Activated T-cell treated with anti-CD3 and anti-CD28 coated beads, Interleukin-2, amount 50 U/mL, for 4 hours (primary cell): Measurements from ENCODE around the gene CNTN2. TPM values are rescaled to one million over a fixed set of nuclear protein-coding genes. Genes with fewer than 3 reads are reported as not detected.

ENCODE experiments used
- ATAC-seq, 2 donors: fragments of 200-7000 bp; cut with Tn5 transposase; one replicate each; pipeline ENCODE4 v1.10.0; 2021
- DNase-seq: peaks from one replicate; pipeline ENCODE4 v3.0.0-alpha.2; 2020
- H3K27me3 Mint-ChIP-seq: one replicate; pipeline ENCODE4 v1.8.0; 2021; ENCODE audit warnings: low read depth, mixed read lengths
- H3K36me3 Mint-ChIP-seq: one replicate; pipeline ENCODE4 v1.8.0; 2022; ENCODE audit warnings: mixed read lengths; ENCODE audit not compliant: insufficient read depth
- H3K4me1 Mint-ChIP-seq: one replicate; pipeline ENCODE4 v1.8.0; 2021; ENCODE audit warnings: low read depth, mixed read lengths
- H3K4me3 Mint-ChIP-seq: one replicate; pipeline ENCODE4 v1.8.0; 2021; ENCODE audit warnings: mild to moderate bottlenecking, moderate library complexity, mixed read lengths
- H3K9me3 Mint-ChIP-seq: one replicate; pipeline ENCODE4 v1.8.0; 2021; ENCODE audit warnings: mixed read lengths
- total RNA-seq, 3 donors: library from RNA; stranded (reverse); gene quantifications; one replicate each; pipeline ENCODE4 v1.2.1, GENCODE V29; 2021

CNTN2 gene
- total RNA-seq, 3 donors from 2014 or later = not detected

DNA sequence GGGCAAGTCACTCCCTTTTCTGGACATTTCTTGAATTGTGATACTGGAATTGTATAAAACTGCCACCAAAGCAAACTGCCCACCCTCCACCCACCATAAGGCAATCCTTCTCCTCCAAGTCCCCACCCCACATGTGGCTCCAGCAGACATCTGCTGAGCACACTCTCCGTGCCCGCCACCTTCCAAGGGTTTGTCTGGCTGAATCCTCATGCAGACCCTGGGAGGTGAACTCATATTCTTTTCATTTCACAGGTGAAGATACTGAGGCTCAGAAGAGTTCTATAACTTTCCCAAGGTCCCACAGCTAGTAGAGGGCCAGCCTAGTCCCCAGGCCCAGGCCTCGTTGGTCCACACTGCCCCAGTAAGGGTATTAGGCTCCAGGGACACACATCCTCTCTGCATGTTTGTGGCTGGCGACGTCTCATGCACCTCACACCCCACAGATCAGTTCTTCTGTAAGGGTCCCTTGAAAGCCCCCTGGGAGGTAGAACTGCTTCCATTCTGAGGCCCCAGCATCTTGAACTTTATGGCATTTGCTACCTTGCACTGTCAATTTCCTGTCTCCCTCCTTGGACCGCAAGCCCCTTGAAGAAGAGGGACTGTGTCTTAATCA is 14.1 kb downstream of the CNTN2 start:
- H3K4me3 Mint-ChIP-seq = no peak overlapping the region
- H3K27me3 Mint-ChIP-seq = peaks cover 6% of the 10 kb centered on the region
- H3K9me3 Mint-ChIP-seq = no peaks in the 10 kb centered on the region
- no peak for DNase-seq
- no peaks in the 10 kb centered on the region for H3K36me3 Mint-ChIP-seq
- no peak for ATAC-seq
- H3K4me1 Mint-ChIP-seq = no peaks in the 10 kb centered on the region

DNA sequence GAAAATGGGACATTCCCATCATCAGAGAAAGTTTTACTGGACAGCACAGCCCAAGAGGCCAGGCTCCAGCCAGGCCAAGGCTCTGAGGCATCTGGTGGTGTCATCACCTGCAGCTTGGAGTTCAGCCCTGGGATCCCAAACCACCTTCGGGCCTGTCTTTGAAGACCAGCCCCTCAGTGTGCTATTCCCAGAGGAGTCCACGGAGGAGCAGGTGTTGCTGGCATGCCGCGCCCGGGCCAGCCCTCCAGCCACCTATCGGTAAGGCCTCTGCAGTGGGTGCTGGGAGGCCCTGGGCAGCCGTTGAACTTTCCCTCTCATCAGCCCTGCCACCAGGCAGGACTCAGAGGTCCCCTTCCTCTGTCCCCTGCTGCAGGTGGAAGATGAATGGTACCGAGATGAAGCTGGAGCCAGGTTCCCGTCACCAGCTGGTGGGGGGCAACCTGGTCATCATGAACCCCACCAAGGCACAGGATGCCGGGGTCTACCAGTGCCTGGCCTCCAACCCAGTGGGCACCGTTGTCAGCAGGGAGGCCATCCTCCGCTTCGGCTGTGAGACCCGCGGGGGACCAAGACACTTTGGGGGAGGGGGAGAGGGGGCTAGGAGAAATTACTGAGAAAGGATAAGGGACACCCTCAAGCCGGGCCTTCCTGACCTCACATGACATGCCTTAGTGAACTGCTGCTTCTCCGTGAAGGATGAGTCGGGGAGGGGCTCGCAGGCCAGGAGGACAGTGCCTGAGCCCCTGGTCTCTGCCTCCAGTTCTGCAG is 15.0 kb downstream of the CNTN2 start:
- Mint-ChIP-seq H3K9me3 (no peaks in the 10 kb centered on the region), H3K4me1 (no peaks in the 10 kb centered on the region), H3K27me3 (peaks cover 6% of the 10 kb centered on the region), H3K36me3 (no peaks in the 10 kb centered on the region), H3K4me3 (no peak overlapping the region)
- no peak for DNase-seq
- no peak for ATAC-seq

DNA sequence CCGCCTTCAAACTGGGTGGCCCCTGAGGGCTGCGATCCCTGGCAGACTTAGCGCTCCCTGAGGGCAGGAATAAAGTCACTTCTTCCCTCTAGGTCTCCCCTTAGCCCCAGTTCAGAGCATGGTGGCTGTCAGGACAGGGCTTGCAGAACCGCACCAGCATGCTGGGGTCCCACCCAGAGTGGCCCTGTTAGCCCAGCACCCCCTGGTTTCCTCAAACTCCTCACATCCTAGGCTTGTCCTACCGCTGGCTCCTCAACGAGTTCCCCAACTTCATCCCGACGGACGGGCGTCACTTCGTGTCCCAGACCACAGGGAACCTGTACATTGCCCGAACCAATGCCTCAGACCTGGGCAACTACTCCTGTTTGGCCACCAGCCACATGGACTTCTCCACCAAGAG is 15.8 kb downstream of the CNTN2 start:
- H3K36me3 Mint-ChIP-seq = no peaks in the 10 kb centered on the region
- ATAC-seq (no peak), DNase-seq (no peak)
- H3K27me3 Mint-ChIP-seq = peaks cover 4% of the 10 kb centered on the region
- no peak overlapping the region for H3K4me3 Mint-ChIP-seq
- H3K4me1 Mint-ChIP-seq = no peaks in the 10 kb centered on the region
- no peaks in the 10 kb centered on the region for H3K9me3 Mint-ChIP-seq

DNA sequence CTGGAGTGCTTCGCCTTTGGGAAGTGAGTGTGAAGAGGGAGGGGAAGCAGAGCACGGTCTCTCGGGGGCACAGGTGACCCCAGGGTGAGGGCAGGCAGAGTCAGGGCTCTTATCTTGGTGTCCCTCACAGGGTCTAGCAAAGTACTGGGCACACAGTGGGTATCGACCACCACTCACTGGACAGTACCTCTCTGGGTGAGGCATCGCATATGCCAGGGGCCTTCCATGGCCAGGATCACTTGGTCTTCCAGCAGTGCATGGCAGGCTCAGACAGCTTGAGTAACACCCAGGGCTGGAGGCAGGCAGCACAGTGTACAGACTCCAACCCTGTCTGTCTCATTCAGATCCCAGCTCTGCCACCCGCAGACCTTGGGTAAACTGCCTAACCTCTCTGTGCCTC is 16.6 kb downstream of the CNTN2 start:
- peak in 1 of 2 donors; percentile 21 for ATAC-seq
- Mint-ChIP-seq H3K4me1 (no peaks in the 10 kb centered on the region), H3K27me3 (peaks cover 4% of the 10 kb centered on the region), H3K4me3 (no peak overlapping the region), H3K9me3 (no peaks in the 10 kb centered on the region), H3K36me3 (no peaks in the 10 kb centered on the region)
- DNase-seq = no peak

DNA sequence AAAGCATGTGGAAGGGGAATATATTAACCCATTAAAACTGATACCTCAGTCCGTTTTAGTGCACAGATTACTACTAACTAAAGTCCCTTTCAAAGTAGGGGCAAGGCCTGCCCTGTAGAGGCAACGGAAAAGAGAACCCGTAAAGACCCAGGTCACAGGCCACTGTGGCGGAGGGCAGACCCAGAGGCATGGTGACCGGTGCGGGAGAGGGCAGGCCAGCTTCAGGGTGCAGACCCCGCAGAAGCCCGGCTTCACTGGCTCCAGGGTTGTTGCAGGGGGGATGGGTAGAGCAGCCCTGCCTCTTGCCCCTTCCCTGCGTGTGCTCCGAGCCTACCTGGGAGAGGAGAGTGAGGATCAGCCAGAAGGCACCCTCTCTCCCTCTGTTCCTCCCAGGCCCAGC is 17.7 kb downstream of the CNTN2 start:
- Mint-ChIP-seq H3K36me3 (no peaks in the 10 kb centered on the region), H3K4me3 (no peak overlapping the region), H3K4me1 (no peaks in the 10 kb centered on the region), H3K27me3 (no peaks in the 10 kb centered on the region), H3K9me3 (no peaks in the 10 kb centered on the region)
- ATAC-seq (no peak), DNase-seq (no peak)

DNA sequence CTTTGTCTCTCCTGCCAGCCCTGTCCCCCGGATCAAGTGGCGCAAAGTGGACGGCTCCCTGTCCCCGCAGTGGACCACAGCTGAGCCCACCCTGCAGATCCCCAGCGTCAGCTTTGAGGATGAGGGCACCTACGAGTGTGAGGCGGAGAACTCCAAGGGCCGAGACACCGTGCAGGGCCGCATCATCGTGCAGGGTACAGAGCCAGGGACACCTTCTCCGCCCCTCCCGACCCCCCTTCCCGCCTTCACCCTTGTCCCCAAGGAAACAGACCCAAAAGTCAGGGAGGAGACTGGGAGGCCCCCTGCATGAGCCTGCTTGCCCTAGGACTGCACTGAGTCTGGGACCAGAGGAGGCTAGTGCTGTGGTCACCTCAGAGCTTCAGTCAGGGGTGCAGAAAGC is 18.2 kb downstream of the CNTN2 start:
- Mint-ChIP-seq H3K9me3 (no peaks in the 10 kb centered on the region), H3K36me3 (no peaks in the 10 kb centered on the region), H3K4me1 (no peaks in the 10 kb centered on the region), H3K27me3 (no peaks in the 10 kb centered on the region), H3K4me3 (no peak overlapping the region)
- DNase-seq (no peak), ATAC-seq (no peak)

DNA sequence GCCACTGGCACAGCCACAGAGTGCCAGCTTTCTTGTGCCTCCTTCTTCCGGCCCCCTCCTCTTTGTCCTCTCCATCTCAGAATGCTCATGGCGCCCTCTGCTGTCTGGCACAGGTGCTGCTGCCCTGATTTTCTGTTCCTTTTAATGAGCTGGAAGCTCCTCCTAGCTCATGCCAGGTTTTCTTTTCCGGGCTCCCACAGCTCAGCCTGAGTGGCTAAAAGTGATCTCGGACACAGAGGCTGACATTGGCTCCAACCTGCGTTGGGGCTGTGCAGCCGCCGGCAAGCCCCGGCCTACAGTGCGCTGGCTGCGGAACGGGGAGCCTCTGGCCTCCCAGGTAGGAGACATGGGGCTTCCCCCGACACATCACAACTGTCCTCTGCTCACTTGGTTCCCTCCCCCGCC is 18.7 kb downstream of the CNTN2 start:
- no peaks in the 10 kb centered on the region for H3K36me3 Mint-ChIP-seq
- DNase-seq (peak; percentile 58), ATAC-seq (peak; percentile 63 to 69)
- no peaks in the 10 kb centered on the region for H3K9me3 Mint-ChIP-seq
- no peaks in the 10 kb centered on the region for H3K27me3 Mint-ChIP-seq
- no peak overlapping the region for H3K4me3 Mint-ChIP-seq
- no peaks in the 10 kb centered on the region for H3K4me1 Mint-ChIP-seq

DNA sequence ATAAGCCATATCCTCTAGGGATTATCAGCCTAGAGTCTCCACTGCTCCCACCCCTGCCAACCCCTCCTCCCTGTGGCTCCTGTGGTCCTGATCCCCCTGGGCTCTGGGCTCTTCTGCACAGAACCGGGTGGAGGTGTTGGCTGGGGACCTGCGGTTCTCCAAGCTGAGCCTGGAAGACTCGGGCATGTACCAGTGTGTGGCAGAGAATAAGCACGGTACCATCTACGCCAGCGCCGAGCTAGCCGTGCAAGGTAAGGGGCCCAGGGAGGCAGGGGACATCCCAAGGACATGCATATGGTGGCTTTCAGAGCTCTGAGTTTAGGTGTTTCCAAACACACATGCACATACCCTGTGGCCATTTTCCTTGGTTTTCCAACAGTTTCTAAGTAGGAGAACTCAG is 19.3 kb downstream of the CNTN2 start:
- Mint-ChIP-seq H3K36me3 (no peaks in the 10 kb centered on the region), H3K27me3 (no peaks in the 10 kb centered on the region), H3K4me3 (no peak overlapping the region), H3K4me1 (no peaks in the 10 kb centered on the region), H3K9me3 (no peaks in the 10 kb centered on the region)
- ATAC-seq (no peak), DNase-seq (no peak)

DNA sequence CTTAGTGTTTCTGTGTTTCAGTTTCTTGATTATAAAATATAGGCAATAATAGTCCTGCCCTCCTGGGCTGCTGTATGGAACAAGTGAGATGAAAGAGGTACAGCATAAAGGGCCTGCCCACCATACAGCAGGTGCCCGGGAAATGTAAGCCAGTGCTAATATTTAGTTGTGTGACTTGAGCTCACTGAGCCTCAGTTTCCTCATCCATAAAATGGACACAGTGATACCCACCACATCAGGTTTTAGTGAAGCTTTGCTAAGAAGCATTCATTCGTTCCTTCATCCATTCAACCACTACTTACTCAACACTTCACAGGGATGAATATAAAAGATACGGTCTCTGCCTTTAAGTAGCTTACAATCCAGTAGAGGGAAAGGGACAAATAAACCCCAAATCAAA is 19.9 kb downstream of the CNTN2 start:
- no peak for DNase-seq
- H3K27me3 Mint-ChIP-seq = no peaks in the 10 kb centered on the region
- H3K4me1 Mint-ChIP-seq = no peaks in the 10 kb centered on the region

DNA sequence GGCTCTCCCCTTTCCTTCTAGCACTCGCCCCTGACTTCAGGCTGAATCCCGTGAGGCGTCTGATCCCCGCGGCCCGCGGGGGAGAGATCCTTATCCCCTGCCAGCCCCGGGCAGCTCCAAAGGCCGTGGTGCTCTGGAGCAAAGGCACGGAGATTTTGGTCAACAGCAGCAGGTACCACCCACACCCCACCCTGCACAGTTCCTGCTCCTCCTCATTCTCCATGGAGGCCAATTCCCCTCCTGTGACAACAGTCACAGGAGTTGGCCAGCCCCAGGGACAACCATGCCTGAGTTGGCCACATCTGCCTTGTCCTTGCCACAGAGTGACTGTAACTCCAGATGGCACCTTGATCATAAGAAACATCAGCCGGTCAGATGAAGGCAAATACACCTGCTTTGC is 21.3 kb downstream of the CNTN2 start:
- Mint-ChIP-seq H3K27me3 (no peaks in the 10 kb centered on the region), H3K9me3 (no peaks in the 10 kb centered on the region), H3K36me3 (no peaks in the 10 kb centered on the region), H3K4me3 (no peak overlapping the region), H3K4me1 (no peaks in the 10 kb centered on the region)
- DNase-seq (no peak), ATAC-seq (no peak)

More for the DNA sequence above, 19.9 kb downstream of the CNTN2 start:
- ATAC-seq = no peak
- no peaks in the 10 kb centered on the region for H3K9me3 Mint-ChIP-seq
- no peak overlapping the region for H3K4me3 Mint-ChIP-seq
- no peaks in the 10 kb centered on the region for H3K36me3 Mint-ChIP-seq

DNA sequence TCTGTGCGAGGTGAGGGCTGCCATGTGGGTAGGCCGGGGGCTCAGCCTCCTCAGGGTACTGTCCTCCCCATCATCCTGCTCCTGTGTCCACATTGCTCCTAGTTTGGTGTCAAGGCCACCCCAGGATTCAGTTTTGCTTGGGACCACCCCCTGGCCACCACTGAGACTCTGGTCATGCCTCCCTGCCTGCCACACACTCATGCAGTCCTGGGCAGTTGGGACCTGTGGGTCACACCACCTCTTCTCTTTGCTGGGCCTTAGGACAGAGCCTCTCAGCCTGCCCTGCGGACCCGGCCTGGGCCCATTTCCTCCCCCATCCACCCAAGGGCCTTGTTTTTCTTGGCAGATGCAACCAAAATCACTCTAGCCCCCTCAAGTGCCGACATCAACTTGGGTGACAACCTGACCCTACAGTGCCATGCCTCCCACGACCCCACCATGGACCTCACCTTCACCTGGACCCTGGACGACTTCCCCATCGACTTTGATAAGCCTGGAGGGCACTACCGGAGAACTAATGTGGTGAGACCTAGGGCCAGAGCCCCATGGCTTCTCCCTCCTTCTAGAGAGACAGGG is 21.8 kb downstream of the CNTN2 start:
- Mint-ChIP-seq H3K4me3 (no peak overlapping the region), H3K36me3 (no peaks in the 10 kb centered on the region), H3K27me3 (no peaks in the 10 kb centered on the region), H3K9me3 (no peaks in the 10 kb centered on the region), H3K4me1 (no peaks in the 10 kb centered on the region)
- no peak for DNase-seq
- ATAC-seq = no peak

DNA sequence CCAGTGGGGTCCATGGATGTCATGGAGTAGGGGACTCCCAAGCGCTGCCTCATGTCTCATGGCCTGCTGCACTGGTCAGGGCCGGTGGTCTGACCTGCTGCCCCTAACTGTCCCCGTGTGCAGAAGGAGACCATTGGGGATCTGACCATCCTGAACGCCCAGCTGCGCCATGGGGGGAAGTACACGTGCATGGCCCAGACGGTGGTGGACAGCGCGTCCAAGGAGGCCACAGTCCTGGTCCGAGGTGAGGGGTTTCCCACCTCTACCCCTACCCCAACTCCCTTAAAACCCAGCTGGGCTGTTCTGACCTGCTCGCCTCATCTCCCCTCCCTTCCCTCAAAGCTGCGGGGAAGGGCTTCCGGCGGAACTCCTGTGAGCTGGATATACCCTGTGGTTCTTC is 22.7 kb downstream of the CNTN2 start:
- Mint-ChIP-seq H3K9me3 (no peaks in the 10 kb centered on the region), H3K36me3 (no peaks in the 10 kb centered on the region), H3K4me1 (no peaks in the 10 kb centered on the region), H3K4me3 (no peak overlapping the region), H3K27me3 (no peaks in the 10 kb centered on the region)
- no peak for ATAC-seq
- DNase-seq = no peak

DNA sequence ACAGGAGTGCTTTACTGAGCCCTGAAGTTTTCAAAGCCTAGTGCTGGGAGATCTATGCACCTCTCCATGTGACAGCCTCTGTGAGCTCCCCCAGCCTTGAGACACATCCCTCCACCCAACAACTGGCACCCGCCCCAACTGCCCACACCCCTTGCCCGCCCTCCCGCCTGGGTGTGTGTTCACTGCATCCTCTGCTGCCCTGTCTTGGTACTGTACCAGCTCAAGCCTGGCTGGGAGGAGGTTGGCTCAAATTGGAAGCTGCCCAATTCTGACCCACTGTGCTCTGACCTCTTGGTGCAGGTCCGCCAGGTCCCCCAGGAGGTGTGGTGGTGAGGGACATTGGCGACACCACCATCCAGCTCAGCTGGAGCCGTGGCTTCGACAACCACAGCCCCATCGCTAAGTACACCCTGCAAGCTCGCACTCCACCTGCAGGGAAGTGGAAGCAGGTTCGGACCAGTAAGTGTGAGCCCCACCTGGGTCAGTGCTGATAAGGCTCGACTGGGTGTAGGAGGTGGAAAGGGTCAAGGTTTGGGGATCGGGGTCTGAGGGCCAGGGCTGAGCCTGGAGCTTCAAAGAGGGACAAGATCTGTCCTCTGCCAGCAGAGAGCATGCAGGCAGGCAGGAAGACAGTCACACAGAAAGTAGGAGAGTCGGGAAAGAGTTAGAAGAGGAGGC is 23.3 kb downstream of the CNTN2 start:
- Mint-ChIP-seq H3K4me1 (no peaks in the 10 kb centered on the region), H3K36me3 (no peaks in the 10 kb centered on the region), H3K4me3 (no peak overlapping the region), H3K9me3 (no peaks in the 10 kb centered on the region), H3K27me3 (no peaks in the 10 kb centered on the region)
- ATAC-seq (no peak), DNase-seq (no peak)

DNA sequence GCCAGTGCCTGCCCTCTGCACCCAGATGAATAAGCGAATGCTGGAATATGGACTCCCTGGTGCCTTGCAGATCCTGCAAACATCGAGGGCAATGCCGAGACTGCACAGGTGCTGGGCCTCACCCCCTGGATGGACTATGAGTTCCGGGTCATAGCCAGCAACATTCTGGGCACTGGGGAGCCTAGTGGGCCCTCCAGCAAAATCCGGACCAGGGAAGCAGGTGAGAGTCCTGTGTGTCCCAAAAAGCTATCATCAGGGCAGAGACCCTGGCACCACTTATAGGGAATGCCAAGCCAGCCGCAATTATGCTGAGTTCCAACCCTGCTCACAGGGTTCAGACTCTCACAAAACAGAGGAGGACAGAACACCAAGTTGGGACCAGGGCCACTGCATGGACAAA is 24.0 kb downstream of the CNTN2 start:
- no peak overlapping the region for H3K4me3 Mint-ChIP-seq
- H3K27me3 Mint-ChIP-seq = no peaks in the 10 kb centered on the region
- H3K4me1 Mint-ChIP-seq = no peaks in the 10 kb centered on the region
- ATAC-seq (no peak), DNase-seq (no peak)
- H3K9me3 Mint-ChIP-seq = no peaks in the 10 kb centered on the region
- no peaks in the 10 kb centered on the region for H3K36me3 Mint-ChIP-seq

DNA sequence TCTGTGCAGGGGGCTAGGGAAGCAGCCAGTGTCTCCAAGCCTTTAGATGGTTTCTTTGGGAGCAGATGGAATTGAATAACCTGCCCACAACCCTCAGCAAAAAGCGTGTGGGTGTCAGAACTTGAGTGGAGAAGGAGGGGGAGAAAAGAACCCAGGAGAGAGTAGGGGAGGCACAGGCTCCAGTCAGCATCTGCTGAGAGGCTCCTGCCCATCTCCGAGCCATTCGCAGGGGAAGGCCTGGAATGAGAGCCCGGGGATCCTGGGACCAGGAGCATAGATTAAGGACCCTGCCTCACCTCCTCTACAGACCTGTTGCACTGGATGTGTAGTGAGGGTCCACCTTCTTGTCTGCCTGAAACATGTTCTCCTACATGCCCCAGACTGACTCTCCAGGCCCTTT is 25.0 kb downstream of the CNTN2 start:
- H3K36me3 Mint-ChIP-seq = no peaks in the 10 kb centered on the region
- H3K4me3 Mint-ChIP-seq = no peak overlapping the region
- no peak for DNase-seq
- ATAC-seq = no peak
- no peaks in the 10 kb centered on the region for H3K9me3 Mint-ChIP-seq
- H3K4me1 Mint-ChIP-seq = no peaks in the 10 kb centered on the region
- H3K27me3 Mint-ChIP-seq = no peaks in the 10 kb centered on the region
